HCT116 (cell line): Measurements from ENCODE around the gene CYB5R3.

Experiments
- CTCF ChIP-seq, 3 experiments: fragments of 200-600 bp in 1 of 3; sonication (generic) in 1 of 3; IDR thresholded peaks in 2 of 3; conservative IDR thresholded peaks in 1 of 3; 2 replicates each; pipeline ENCODE4 v1.5.1; 2012 to 2017; ENCODE audit warnings: low read depth in 2 of 3, low read length in 2 of 3, antibody characterized with exemption in 1 of 3, borderline replicate concordance in 1 of 3, control low read depth in 1 of 3, mild to moderate bottlenecking in 1 of 3, mixed read lengths in 1 of 3, mixed run types in 1 of 3, moderate library complexity in 1 of 3; ENCODE audit not compliant: insufficient read depth in 1 of 3
- ELF1 ChIP-seq: IDR thresholded peaks from 2 replicates; pipeline ENCODE4 v1.6.1; 2012; ENCODE audit warnings: low read depth, borderline replicate concordance
- EZH2 ChIP-seq: fragments of 200-600 bp; sonication (generic); IDR thresholded peaks from 2 replicates; pipeline ENCODE4 v1.6.1; 2017; ENCODE audit warnings: antibody characterized with exemption, mixed run types
- MAX ChIP-seq: IDR thresholded peaks from 2 replicates; pipeline ENCODE4 v1.6.1; 2012
- POLR2A ChIP-seq: IDR thresholded peaks from 2 replicates; pipeline ENCODE4 v1.7.0; 2011; ENCODE audit warnings: borderline replicate concordance; ENCODE audit not compliant: insufficient read depth, insufficient read length; ENCODE audit errors: extremely low read depth
- RAD21 ChIP-seq: IDR thresholded peaks from 2 replicates; pipeline ENCODE4 v1.6.1; 2012; ENCODE audit warnings: low read depth, mild to moderate bottlenecking
- REST ChIP-seq: IDR thresholded peaks from 2 replicates; pipeline ENCODE4 v1.6.1; 2012; ENCODE audit warnings: low read depth
- SP1 ChIP-seq: IDR thresholded peaks from 2 replicates; pipeline ENCODE4 v1.6.1; 2012; ENCODE audit warnings: low read depth
- TCF7L2 ChIP-seq: IDR thresholded peaks from 2 replicates; pipeline ENCODE4 v1.7.0; 2011; ENCODE audit warnings: borderline replicate concordance, inconsistent platforms; ENCODE audit not compliant: insufficient read depth, insufficient read length; ENCODE audit errors: extremely low read depth
- ZBTB33 ChIP-seq: IDR thresholded peaks from 2 replicates; pipeline ENCODE4 v1.6.1; 2011; ENCODE audit warnings: mild to moderate bottlenecking, low read length, moderate library complexity; ENCODE audit not compliant: insufficient replicate concordance; ENCODE audit errors: extremely low read depth

- TF ChIP-seq SP1 (no peak), CTCF (IDR thresholded peaks at IDR 0.05 in 2 of 3, conservative IDR thresholded peaks at IDR 0.05 in 1 of 3; ENCODE audit: borderline replicate concordance in 1 of 3, insufficient read depth in 1 of 3, low read depth in 2 of 3, low read length in 2 of 3) (no peak), ELF1 (no peak), EZH2 (no peak), POLR2A (no peak), TCF7L2 (no peak), REST (no peak), ZBTB33 (no peak), RAD21 (no peak), MAX (no peak)
Observed at GRCh38 chr22:42670921-42671709, 21.9 kb upstream of the CYB5R3 start.
